AG04449 (cell line): ENCODE measurements around the gene ABHD12.

ENCODE experiments used
- CTCF ChIA-PET: fragments of 350-600 bp; formaldehyde crosslinking; extraction: SDS; loops from one replicate; lab custom pipeline; 2021; ENCODE audit warnings: antibody characterized with exemption; lab: Yijun Ruan, JAX
- POLR2A ChIA-PET: fragments of 400-600, 350-600 bp; formaldehyde crosslinking; extraction: SDS; loops from one replicate; lab custom pipeline; 2020; ENCODE audit warnings: antibody characterized with exemption, inconsistent platforms; lab: Yijun Ruan, JAX
- DNase-seq: peaks from one replicate; pipeline ENCODE4 v3.0.0-alpha.2; 2010; ENCODE audit warnings: low read depth, low spot score
- H3K4me3 ChIP-seq: 2 replicates; pipeline ENCODE4 v1.5.1; 2011; ENCODE audit warnings: low read depth, mild to moderate bottlenecking, control low read depth, low read length
- TF ChIP-seq, protein P1 (sequence below): IDR thresholded peaks from one replicate; pipeline ENCODE4 v1.5.1; 2011; ENCODE audit warnings: mild to moderate bottlenecking, moderate library complexity, low read length, control low read depth, inconsistent platforms; ENCODE audit not compliant: insufficient read depth; ENCODE audit errors: missing control alignments

ABHD12 gene

DNA sequence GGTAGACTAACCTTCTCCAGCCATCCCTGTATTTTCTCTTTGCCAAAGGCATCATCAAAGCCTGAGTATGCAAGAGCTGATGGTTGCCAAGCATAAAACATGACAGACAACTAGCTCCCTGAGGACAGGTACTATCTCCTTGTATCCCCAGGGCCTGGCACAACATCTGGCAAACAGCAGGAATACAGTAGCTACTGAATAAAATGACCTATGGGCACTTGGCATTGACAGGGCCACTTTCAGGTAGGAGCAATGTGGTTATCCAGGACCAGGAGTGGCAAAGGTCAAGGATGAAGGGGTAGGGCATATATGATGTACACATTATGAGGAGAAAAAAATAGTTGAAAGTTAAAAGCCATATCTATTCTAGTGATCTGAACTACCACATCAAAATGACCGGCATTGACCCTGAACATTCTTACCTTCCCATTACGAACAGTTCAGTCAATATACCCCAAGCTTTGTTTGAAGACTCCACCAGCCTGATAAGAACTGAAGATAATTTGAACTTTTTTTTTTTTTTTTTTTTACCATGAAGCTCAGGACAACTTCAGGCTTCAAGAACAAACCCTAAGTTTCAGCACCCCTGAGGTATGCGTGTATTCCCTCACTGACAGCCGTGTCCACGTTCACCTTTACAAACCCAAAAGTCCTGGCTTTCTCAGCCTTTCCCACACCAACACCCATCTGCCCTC lies 12.3 kb downstream of the ABHD12 start:
- TF ChIP-seq, protein P1, sequence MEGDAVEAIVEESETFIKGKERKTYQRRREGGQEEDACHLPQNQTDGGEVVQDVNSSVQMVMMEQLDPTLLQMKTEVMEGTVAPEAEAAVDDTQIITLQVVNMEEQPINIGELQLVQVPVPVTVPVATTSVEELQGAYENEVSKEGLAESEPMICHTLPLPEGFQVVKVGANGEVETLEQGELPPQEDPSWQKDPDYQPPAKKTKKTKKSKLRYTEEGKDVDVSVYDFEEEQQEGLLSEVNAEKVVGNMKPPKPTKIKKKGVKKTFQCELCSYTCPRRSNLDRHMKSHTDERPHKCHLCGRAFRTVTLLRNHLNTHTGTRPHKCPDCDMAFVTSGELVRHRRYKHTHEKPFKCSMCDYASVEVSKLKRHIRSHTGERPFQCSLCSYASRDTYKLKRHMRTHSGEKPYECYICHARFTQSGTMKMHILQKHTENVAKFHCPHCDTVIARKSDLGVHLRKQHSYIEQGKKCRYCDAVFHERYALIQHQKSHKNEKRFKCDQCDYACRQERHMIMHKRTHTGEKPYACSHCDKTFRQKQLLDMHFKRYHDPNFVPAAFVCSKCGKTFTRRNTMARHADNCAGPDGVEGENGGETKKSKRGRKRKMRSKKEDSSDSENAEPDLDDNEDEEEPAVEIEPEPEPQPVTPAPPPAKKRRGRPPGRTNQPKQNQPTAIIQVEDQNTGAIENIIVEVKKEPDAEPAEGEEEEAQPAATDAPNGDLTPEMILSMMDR = no peak

DNA sequence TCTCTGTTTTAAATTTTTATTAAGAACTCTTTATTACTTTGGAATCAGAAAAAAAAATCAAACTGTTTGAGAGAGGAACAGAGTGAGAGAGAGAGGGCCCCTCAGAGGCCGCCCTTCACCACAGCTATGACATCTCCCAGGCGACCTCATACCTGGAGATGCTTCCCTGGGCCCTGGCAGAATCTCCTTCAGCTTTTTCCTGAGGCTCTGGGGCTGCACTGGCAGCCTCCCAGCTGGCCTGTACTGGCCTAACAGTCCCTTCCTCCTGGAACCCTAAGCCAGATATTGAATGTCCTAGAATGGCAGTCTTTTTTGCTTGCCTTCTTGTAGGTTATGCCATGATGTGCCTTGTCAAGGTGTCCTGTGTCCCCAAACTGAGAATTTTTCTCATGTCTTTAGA lies 13.7 kb downstream of the ABHD12 start:
- no peak overlapping the region for H3K4me3 ChIP-seq
- CTCF ChIA-PET = interaction anchor here (1.6 kb wide), 1 partner anchor 12 kb away, joined by 3 read pairs; no protein-coding TSS in a partner anchor
- POLR2A ChIA-PET = no interaction called here
- no peak for DNase-seq
- TF ChIP-seq, protein P1 = no peak

More for the DNA sequence above, 12.3 kb downstream of the ABHD12 start:
- ChIA-PET CTCF (interaction anchor here (1.5 to 1.6 kb wide), 2 partner anchors 10 to 21 kb away, joined by 3 read pairs; no protein-coding TSS in a partner anchor), POLR2A (no interaction called here)
- DNase-seq = no peak
- no peak overlapping the region for H3K4me3 ChIP-seq

- TF ChIP-seq, protein P1 = no peak
- CTCF ChIA-PET = no interaction called here
- POLR2A ChIA-PET = no interaction called here
- no peak for DNase-seq
- H3K4me3 ChIP-seq = no peak overlapping the region
Observed at GRCh38 chr20:25376236-25376635, 14.4 kb downstream of the ABHD12 start.

GRCh38 chr20:25374842-25375241 lies 15.8 kb downstream of the ABHD12 start:
- POLR2A ChIA-PET = no interaction called here
- no peak for DNase-seq
- CTCF ChIA-PET = no interaction called here
- no peak overlapping the region for H3K4me3 ChIP-seq
- TF ChIP-seq, protein P1 = no peak

DNA sequence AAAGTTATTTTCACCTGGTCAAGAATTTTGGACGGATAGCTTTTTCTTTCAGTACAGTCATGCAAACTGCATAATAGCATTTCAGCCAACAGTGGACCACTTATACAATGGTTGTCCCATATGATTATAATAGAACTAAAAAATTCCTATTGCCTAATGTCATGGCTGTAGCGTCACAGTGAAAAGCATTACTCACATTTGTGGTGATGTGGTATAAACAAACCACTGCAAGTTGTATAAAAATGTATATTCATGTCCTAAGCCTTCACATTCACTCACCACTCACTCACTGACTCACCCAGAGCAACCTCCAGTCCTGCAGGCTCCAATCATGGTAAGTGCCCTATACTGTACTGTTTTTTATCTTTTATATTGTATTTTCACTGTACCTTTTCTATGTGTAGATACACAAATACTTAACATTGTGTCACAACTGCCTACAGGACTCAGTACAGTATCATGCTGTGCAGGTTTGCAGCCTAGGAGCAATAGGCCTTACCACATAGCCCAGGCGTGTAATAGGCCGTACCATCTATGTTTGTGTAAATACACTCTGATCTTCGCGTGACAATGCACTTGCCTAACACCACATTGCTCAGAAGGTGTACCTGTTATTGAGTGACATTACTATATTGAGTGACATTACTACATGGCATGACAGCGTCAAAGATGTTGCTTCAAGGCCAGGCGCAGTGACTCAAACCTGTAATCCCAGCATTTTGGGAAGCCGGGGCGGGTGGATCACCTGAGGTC lies 17.9 kb downstream of the ABHD12 start:
- DNase-seq = peak; percentile 83
- POLR2A ChIA-PET = no interaction called here
- CTCF ChIA-PET = interaction anchor here (1.2 to 1.6 kb wide), 2 partner anchors 11 to 27 kb away, joined by 3 to 4 read pairs; no protein-coding TSS in a partner anchor
- TF ChIP-seq, protein P1 = no peak
- no peak overlapping the region for H3K4me3 ChIP-seq

- CTCF ChIA-PET = no interaction called here
Observed at GRCh38 chr20:25369971-25370370, 20.7 kb downstream of the ABHD12 start.

More at GRCh38 chr20:25369971-25370370, 20.7 kb downstream of the ABHD12 start:
- no peak for DNase-seq
- no peak overlapping the region for H3K4me3 ChIP-seq
- POLR2A ChIA-PET = no interaction called here
- TF ChIP-seq, protein P1 = no peak
